ENCODE results near the gene EOLA1.

EOLA1 gene

GRCh38 chrX:149540621-149541520 is at the start of gene EOLA1:
TSS of gene EOLA1 (plus strand) at chrX:149541012. CDS start at chrX:149545631, 4,619 bp downstream.
- Histone ChIP-seq H3K36me3 (peaks cover 0 to 5% (median 0%) of the 10 kb centered on the region in 11 experiments; a peak in 1 of 22 replicates), H3K4me1 (peaks cover 5 to 19% (median 10%) of the 10 kb centered on the region in 10 experiments; a peak in 12 of 20 replicates), H3K4me2 (peak within 1 kb of the TSS; percentile 69 to 92 (median 78)), H3K9ac (peak within 1 kb of the TSS; percentile 76 to 93 (median 83)), H3K4me3 (peak within 1 kb of the TSS; percentile 72 to 85 (median 76)), H4K20me1 (peaks cover 0 to 2% (median 0%) of the 10 kb centered on the region in 11 experiments; a peak in 2 of 22 replicates), H3K27ac (peak within 1 kb of the TSS; percentile 74 to 89 (median 81)), H3K27me3 (peaks cover 0 to 5% (median 3%) of the 10 kb centered on the region in 11 experiments; a peak in 11 of 22 replicates), H3K9me3 (replicated peaks in 1 of 11) (peaks cover 0 to 10% (median 0%) of the 10 kb centered on the region in 11 experiments; a peak in 7 of 22 replicates)
- no peak for TF ChIP-seq Cebpa-rat (IDR thresholded peaks at IDR 0.05)

GRCh38 chrX:149491812-149492211 is 49.0 kb upstream of the EOLA1 start:
- H4K20me1 ChIP-seq = peaks cover 0 to 58% (median 22%) of the 10 kb centered on the region in 11 experiments; a peak in 15 of 22 replicates
- no peaks in the 10 kb centered on the region for H3K9me3 ChIP-seq (replicated peaks in 1 of 11)
- H3K36me3 ChIP-seq = peaks cover 60 to 89% (median 80%) of the 10 kb centered on the region in 11 experiments
- no peak overlapping the region for H3K9ac ChIP-seq
- H3K4me3 ChIP-seq = no peak overlapping the region
- H3K27ac ChIP-seq = no peak overlapping the region
- H3K27me3 ChIP-seq = no peaks in the 10 kb centered on the region
- H3K4me2 ChIP-seq = no peak overlapping the region
- no peak for TF ChIP-seq Cebpa-rat (IDR thresholded peaks at IDR 0.05)
- H3K4me1 ChIP-seq = peaks cover 0 to 7% (median 5%) of the 10 kb centered on the region in 10 experiments; a peak in 9 of 20 replicates

GRCh38 chrX:149493567-149494562 is 46.9 kb upstream of the EOLA1 start:
- Histone ChIP-seq H3K9me3 (replicated peaks in 1 of 11) (no peaks in the 10 kb centered on the region), H3K27ac (no peak overlapping the region), H3K27me3 (no peaks in the 10 kb centered on the region), H3K9ac (no peak overlapping the region), H3K4me1 (no peaks in the 10 kb centered on the region), H3K4me2 (no peak overlapping the region), H3K4me3 (no peak overlapping the region), H3K36me3 (peaks cover 70 to 99% (median 90%) of the 10 kb centered on the region in 11 experiments), H4K20me1 (peaks cover 0 to 70% (median 22%) of the 10 kb centered on the region in 11 experiments; a peak in 15 of 22 replicates)
- no peak for TF ChIP-seq Cebpa-rat (IDR thresholded peaks at IDR 0.05)

- TF ChIP-seq Cebpa-rat (IDR thresholded peaks at IDR 0.05) = no peak
- Histone ChIP-seq H3K27me3 (no peaks in the 10 kb centered on the region), H3K9me3 (replicated peaks in 1 of 11) (no peaks in the 10 kb centered on the region), H3K4me2 (no peak overlapping the region), H3K4me3 (no peak overlapping the region), H3K36me3 (peaks cover 70 to 100% (median 90%) of the 10 kb centered on the region in 11 experiments), H3K27ac (no peak overlapping the region), H4K20me1 (peaks cover 0 to 76% (median 24%) of the 10 kb centered on the region in 11 experiments; a peak in 15 of 22 replicates), H3K9ac (no peak overlapping the region), H3K4me1 (0 out of 20 replicates have a peak, but pooled peaks cover 0 to 8% (median 0%) of the 10 kb centered on the region in 10 experiments)
Observed at GRCh38 chrX:149494844-149495565, 45.8 kb upstream of the EOLA1 start.

GRCh38 chrX:149495573-149496071 is 45.2 kb upstream of the EOLA1 start:
- Histone ChIP-seq H3K27ac (no peak overlapping the region), H3K4me1 (peaks cover 0 to 9% (median 0%) of the 10 kb centered on the region in 10 experiments; a peak in 1 of 20 replicates), H3K9ac (no peak overlapping the region), H4K20me1 (peaks cover 0 to 74% (median 24%) of the 10 kb centered on the region in 11 experiments; a peak in 15 of 22 replicates), H3K9me3 (replicated peaks in 1 of 11) (no peaks in the 10 kb centered on the region), H3K27me3 (no peaks in the 10 kb centered on the region), H3K4me2 (no peak overlapping the region), H3K36me3 (peaks cover 73 to 100% (median 90%) of the 10 kb centered on the region in 11 experiments), H3K4me3 (no peak overlapping the region)
- no peak for TF ChIP-seq Cebpa-rat (IDR thresholded peaks at IDR 0.05)

GRCh38 chrX:149497054-149497453 is 43.8 kb upstream of the EOLA1 start:
- H3K4me3 ChIP-seq = no peak overlapping the region
- H3K9ac ChIP-seq = no peak overlapping the region
- no peaks in the 10 kb centered on the region for H3K27me3 ChIP-seq
- H3K36me3 ChIP-seq = peaks cover 73 to 100% (median 90%) of the 10 kb centered on the region in 11 experiments
- H3K4me1 ChIP-seq = peaks cover 0 to 24% (median 6%) of the 10 kb centered on the region in 10 experiments; a peak in 15 of 20 replicates
- TF ChIP-seq Cebpa-rat (IDR thresholded peaks at IDR 0.05) = no peak
- H3K4me2 ChIP-seq = no peak overlapping the region
- H3K27ac ChIP-seq = no peak overlapping the region
- peaks cover 0 to 70% (median 30%) of the 10 kb centered on the region in 11 experiments; a peak in 14 of 22 replicates for H4K20me1 ChIP-seq
- H3K9me3 ChIP-seq (replicated peaks in 1 of 11) = no peaks in the 10 kb centered on the region

GRCh38 chrX:149497626-149498025 is 43.2 kb upstream of the EOLA1 start:
- Histone ChIP-seq H3K9ac (no peak overlapping the region), H3K4me2 (no peak overlapping the region), H3K27me3 (no peaks in the 10 kb centered on the region), H3K9me3 (replicated peaks in 1 of 11) (no peaks in the 10 kb centered on the region), H3K27ac (no peak overlapping the region), H3K36me3 (peaks cover 70 to 100% (median 87%) of the 10 kb centered on the region in 11 experiments), H4K20me1 (peaks cover 0 to 65% (median 31%) of the 10 kb centered on the region in 11 experiments; a peak in 14 of 22 replicates), H3K4me1 (peaks cover 0 to 29% (median 11%) of the 10 kb centered on the region in 10 experiments; a peak in 17 of 20 replicates), H3K4me3 (no peak overlapping the region)
- no peak for TF ChIP-seq Cebpa-rat (IDR thresholded peaks at IDR 0.05)
